Neural progenitor cell (in vitro differentiated cells): ENCODE measurements around the gene DEPDC1. TPM values are rescaled to one million over a fixed set of nuclear protein-coding genes. Genes with fewer than 3 reads are reported as not detected.

Experiments used
- DNase-seq: peaks from one replicate; pipeline ENCODE4 v3.0.0-alpha.2; 2016; ENCODE audit warnings: low spot score
- H2AFZ ChIP-seq: fragments of 200-600 bp; sonication (generic); replicated peaks from 2 replicates; pipeline ENCODE4 v1.6.1; 2016; ENCODE audit warnings: antibody characterized with exemption
- H3F3A ChIP-seq: fragments of 200-600 bp; sonication (generic); 2 replicates; pipeline ENCODE4 v1.6.1; 2016; ENCODE audit warnings: antibody characterized with exemption, low read depth
- H3K27ac ChIP-seq: fragments of 200-600 bp; sonication (generic); 2 replicates; pipeline ENCODE4 v1.5.1; 2016; ENCODE audit warnings: mild to moderate bottlenecking
- H3K27me3 ChIP-seq: fragments of 200-600 bp; sonication (generic); 2 replicates; pipeline ENCODE4 v1.6.1; 2016; ENCODE audit warnings: mild to moderate bottlenecking, moderate library complexity
- H3K36me3 ChIP-seq: fragments of 200-600 bp; sonication (generic); 2 replicates; pipeline ENCODE4 v1.5.1; 2016
- H3K4me1 ChIP-seq: fragments of 200-600 bp; sonication (generic); 2 replicates; pipeline ENCODE4 v1.6.1; 2016; ENCODE audit warnings: mixed run types
- H3K4me2 ChIP-seq: fragments of 200-600 bp; sonication (generic); 2 replicates; pipeline ENCODE4 v1.6.1; 2016
- H3K4me3 ChIP-seq: fragments of 200-600 bp; sonication (generic); 2 replicates; pipeline ENCODE4 v1.5.1; 2016
- H3K79me2 ChIP-seq: fragments of 200-600 bp; sonication (generic); 2 replicates; pipeline ENCODE4 v1.6.1; 2016; ENCODE audit warnings: low read depth
- H3K9ac ChIP-seq: fragments of 200-600 bp; sonication (generic); 2 replicates; pipeline ENCODE4 v1.6.1; 2016
- H3K9me3 ChIP-seq: fragments of 200-600 bp; sonication (generic); 2 replicates; pipeline ENCODE4 v1.5.1; 2016; ENCODE audit warnings: low read depth
- H4K20me1 ChIP-seq: fragments of 200-600 bp; sonication (generic); 2 replicates; pipeline ENCODE4 v1.6.1; 2016; ENCODE audit warnings: low read depth
- H3K27ac Mint-ChIP-seq: 3 replicates; pipeline ENCODE4 v1.8.0; 2021; ENCODE audit warnings: mixed read lengths
- H3K27me3 Mint-ChIP-seq: 2 replicates; pipeline ENCODE4 v1.8.0; 2022; ENCODE audit warnings: low read depth, mild to moderate bottlenecking, inconsistent platforms, moderate library complexity, mixed read lengths; ENCODE audit not compliant: insufficient read depth
- H3K36me3 Mint-ChIP-seq: 3 replicates; pipeline ENCODE4 v1.8.0; 2021; ENCODE audit warnings: mixed read lengths
- H3K4me1 Mint-ChIP-seq: 3 replicates; pipeline ENCODE4 v1.8.0; 2021; ENCODE audit warnings: mixed read lengths
- H3K4me3 Mint-ChIP-seq: 3 replicates; pipeline ENCODE4 v1.8.0; 2021; ENCODE audit warnings: mild to moderate bottlenecking, moderate library complexity, mixed read lengths
- H3K9me3 Mint-ChIP-seq: 3 replicates; pipeline ENCODE4 v1.8.0; 2020; ENCODE audit warnings: mixed read lengths
- EZH2 ChIP-seq: fragments of 200-600 bp; sonication (generic); IDR thresholded peaks from 2 replicates; pipeline ENCODE4 v1.6.1; 2017; ENCODE audit warnings: antibody characterized with exemption, mild to moderate bottlenecking, moderate library complexity
- EZH2phosphoT487 ChIP-seq: fragments of 200-600 bp; sonication (generic); IDR thresholded peaks from 2 replicates; pipeline ENCODE4 v1.6.1; 2017; ENCODE audit warnings: antibody characterized with exemption
- total RNA-seq: library from RNA; depleted of rRNA; stranded (reverse); fragments of >200 nt; gene quantifications from 2 replicates; pipeline ENCODE4 v1.2.3, GENCODE V29; 2015; ENCODE audit warnings: low replicate concordance
- TF ChIP-seq, protein P1 (sequence below): fragments of 200-600 bp; sonication (generic); IDR thresholded peaks from 2 replicates; pipeline ENCODE4 v1.5.1; 2017; ENCODE audit warnings: antibody characterized with exemption, mild to moderate bottlenecking

Gene DEPDC1
- total RNA-seq, 1 donor from 2014 or later = 144 TPM

- Mint-ChIP-seq H3K4me3 (no peak overlapping the region), H3K27ac (no peak overlapping the region), H3K4me1 (peaks cover 3% of the 10 kb centered on the region), H3K27me3 (no peaks in the 10 kb centered on the region), H3K9me3 (no peaks in the 10 kb centered on the region), H3K36me3 (no peaks in the 10 kb centered on the region)
- Histone ChIP-seq H3K4me3 (no peak overlapping the region), H3K9ac (no peak overlapping the region), H3K9me3 (no peaks in the 10 kb centered on the region), H3K79me2 (no peaks in the 10 kb centered on the region), H3K27ac (no peak overlapping the region), H3K4me2 (no peak overlapping the region), H3K4me1 (peaks cover 5% of the 10 kb centered on the region), H3F3A (no peaks in the 10 kb centered on the region), H4K20me1 (no peaks in the 10 kb centered on the region), H3K27me3 (no peaks in the 10 kb centered on the region), H3K36me3 (no peaks in the 10 kb centered on the region), H2AFZ (no peak overlapping the region)
- TF ChIP-seq EZH2phosphoT487 (no peak), EZH2 (no peak)
- TF ChIP-seq, protein P1, sequence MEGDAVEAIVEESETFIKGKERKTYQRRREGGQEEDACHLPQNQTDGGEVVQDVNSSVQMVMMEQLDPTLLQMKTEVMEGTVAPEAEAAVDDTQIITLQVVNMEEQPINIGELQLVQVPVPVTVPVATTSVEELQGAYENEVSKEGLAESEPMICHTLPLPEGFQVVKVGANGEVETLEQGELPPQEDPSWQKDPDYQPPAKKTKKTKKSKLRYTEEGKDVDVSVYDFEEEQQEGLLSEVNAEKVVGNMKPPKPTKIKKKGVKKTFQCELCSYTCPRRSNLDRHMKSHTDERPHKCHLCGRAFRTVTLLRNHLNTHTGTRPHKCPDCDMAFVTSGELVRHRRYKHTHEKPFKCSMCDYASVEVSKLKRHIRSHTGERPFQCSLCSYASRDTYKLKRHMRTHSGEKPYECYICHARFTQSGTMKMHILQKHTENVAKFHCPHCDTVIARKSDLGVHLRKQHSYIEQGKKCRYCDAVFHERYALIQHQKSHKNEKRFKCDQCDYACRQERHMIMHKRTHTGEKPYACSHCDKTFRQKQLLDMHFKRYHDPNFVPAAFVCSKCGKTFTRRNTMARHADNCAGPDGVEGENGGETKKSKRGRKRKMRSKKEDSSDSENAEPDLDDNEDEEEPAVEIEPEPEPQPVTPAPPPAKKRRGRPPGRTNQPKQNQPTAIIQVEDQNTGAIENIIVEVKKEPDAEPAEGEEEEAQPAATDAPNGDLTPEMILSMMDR = no peak
- no peak for DNase-seq
Observed at GRCh38 chr1:68433395-68433794, 63.5 kb downstream of the DEPDC1 start.

DNA sequence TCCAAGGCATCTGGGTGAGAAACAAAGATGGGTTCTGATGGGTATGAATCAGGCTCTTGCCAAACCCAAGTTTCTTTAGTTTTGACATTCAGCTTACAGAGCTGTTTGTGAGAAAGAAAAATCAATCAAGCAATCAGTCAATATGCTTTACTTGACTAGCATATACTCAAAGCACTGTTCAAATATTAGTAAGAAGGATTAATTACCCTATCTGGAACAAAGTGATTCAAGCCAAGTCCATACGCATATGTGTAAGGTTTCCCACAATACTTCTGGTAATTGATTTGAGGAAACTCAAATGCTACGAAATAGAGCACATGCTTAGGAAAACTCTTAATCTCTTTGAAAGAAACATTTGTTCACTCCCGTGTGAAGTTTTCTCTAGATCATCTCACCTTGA lies 65.8 kb downstream of the DEPDC1 start:
- DNase-seq = no peak
- H3K9me3 Mint-ChIP-seq = no peaks in the 10 kb centered on the region
- Histone ChIP-seq H3K27ac (no peak overlapping the region), H3F3A (no peaks in the 10 kb centered on the region), H3K4me3 (no peak overlapping the region), H3K4me1 (no peaks in the 10 kb centered on the region), H3K36me3 (no peaks in the 10 kb centered on the region), H3K4me2 (no peak overlapping the region), H3K9ac (no peak overlapping the region), H3K27me3 (no peaks in the 10 kb centered on the region), H2AFZ (peak overlapping the region; percentile 46), H4K20me1 (no peaks in the 10 kb centered on the region), H3K9me3 (no peaks in the 10 kb centered on the region), H3K79me2 (no peaks in the 10 kb centered on the region)
- no peaks in the 10 kb centered on the region for H3K36me3 Mint-ChIP-seq
- no peaks in the 10 kb centered on the region for H3K27me3 Mint-ChIP-seq
- no peaks in the 10 kb centered on the region for H3K4me1 Mint-ChIP-seq
- no peak overlapping the region for H3K4me3 Mint-ChIP-seq
- no peak overlapping the region for H3K27ac Mint-ChIP-seq
- TF ChIP-seq, protein P1 = no peak
- no peak for TF ChIP-seq EZH2phosphoT487
- no peak for TF ChIP-seq EZH2

DNA sequence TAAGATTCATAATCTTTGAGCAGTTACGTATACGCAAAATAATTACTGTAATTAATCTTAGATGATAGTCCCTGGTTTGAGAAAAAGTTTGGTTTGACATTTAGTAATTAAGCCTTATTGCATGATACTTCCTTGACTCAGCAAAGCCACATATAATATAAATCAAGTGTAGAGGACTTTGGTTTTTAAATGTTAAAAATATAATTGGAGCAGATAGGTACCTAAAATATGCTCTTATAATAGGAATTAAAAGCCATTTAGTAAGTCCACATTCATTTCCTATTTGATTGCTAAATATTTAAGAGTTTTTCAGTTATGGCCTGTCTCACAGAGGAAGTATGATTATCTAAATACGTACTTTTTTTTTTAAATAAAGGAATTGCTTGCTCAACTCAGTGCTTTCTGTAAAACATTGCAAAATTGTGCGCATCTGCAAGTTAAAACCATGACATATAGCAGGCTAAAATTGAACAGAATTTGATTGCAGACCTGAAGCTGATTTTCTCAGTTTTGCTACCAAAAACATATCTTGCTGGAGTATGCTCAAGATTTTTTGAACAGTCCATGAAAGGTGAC lies 67.6 kb downstream of the DEPDC1 start:
- Histone ChIP-seq H3K27me3 (no peaks in the 10 kb centered on the region), H3K9me3 (no peaks in the 10 kb centered on the region), H3K4me3 (no peak overlapping the region), H3K79me2 (no peaks in the 10 kb centered on the region), H3K36me3 (no peaks in the 10 kb centered on the region), H3K4me1 (no peaks in the 10 kb centered on the region), H3K27ac (no peak overlapping the region), H4K20me1 (no peaks in the 10 kb centered on the region), H3K9ac (no peak overlapping the region), H2AFZ (no peak overlapping the region), H3K4me2 (no peak overlapping the region), H3F3A (no peaks in the 10 kb centered on the region)
- Mint-ChIP-seq H3K27ac (no peak overlapping the region), H3K4me1 (no peaks in the 10 kb centered on the region), H3K36me3 (no peaks in the 10 kb centered on the region), H3K4me3 (no peak overlapping the region), H3K9me3 (no peaks in the 10 kb centered on the region), H3K27me3 (no peaks in the 10 kb centered on the region)
- TF ChIP-seq EZH2 (no peak), EZH2phosphoT487 (no peak)
- TF ChIP-seq, protein P1 = no peak
- DNase-seq = no peak
